Activated naive CD4-positive, alpha-beta T cell treated with Interleukin-2 at 50 U/mL for 16 hours (primary cell): ENCODE results near the gene PADI6.

ENCODE experiments used
- DNase-seq: peaks from one replicate; pipeline ENCODE4 v3.0.0-alpha.2; 2020

The PADI6 gene

GRCh38 chr1:17437260-17437579 is 65.2 kb downstream of the PADI6 start:
- DNase-seq: no peak

- peak; percentile 65 for DNase-seq
Measured at GRCh38 chr1:17437580-17438317, 65.8 kb downstream of the PADI6 start.

GRCh38 chr1:17438318-17439249 is 66.6 kb downstream of the PADI6 start:
- DNase-seq: peak; percentile 78

- peak; percentile 76 for DNase-seq
Measured at GRCh38 chr1:17439250-17440073, 67.5 kb downstream of the PADI6 start, which contains the start of gene RCC2. TSS of gene RCC2 (minus strand) at chr1:17439677. CDS start at chr1:17438514, 1,163 bp downstream.

- no peak for DNase-seq
Measured at GRCh38 chr1:17440074-17440826, 68.3 kb downstream of the PADI6 start.

- DNase-seq: no peak
Measured at GRCh38 chr1:17440827-17441168, 68.8 kb downstream of the PADI6 start.

- DNase-seq: no peak
Measured at GRCh38 chr1:17441265-17441992, 69.4 kb downstream of the PADI6 start.

GRCh38 chr1:17441993-17442357 is 70.0 kb downstream of the PADI6 start:
- DNase-seq: no peak

GRCh38 chr1:17442841-17443240 is 70.8 kb downstream of the PADI6 start:
- DNase-seq: no peak

GRCh38 chr1:17447501-17447992 is 75.6 kb downstream of the PADI6 start:
- no peak for DNase-seq
